ENCODE measurements around the gene BAG1.

DNA sequence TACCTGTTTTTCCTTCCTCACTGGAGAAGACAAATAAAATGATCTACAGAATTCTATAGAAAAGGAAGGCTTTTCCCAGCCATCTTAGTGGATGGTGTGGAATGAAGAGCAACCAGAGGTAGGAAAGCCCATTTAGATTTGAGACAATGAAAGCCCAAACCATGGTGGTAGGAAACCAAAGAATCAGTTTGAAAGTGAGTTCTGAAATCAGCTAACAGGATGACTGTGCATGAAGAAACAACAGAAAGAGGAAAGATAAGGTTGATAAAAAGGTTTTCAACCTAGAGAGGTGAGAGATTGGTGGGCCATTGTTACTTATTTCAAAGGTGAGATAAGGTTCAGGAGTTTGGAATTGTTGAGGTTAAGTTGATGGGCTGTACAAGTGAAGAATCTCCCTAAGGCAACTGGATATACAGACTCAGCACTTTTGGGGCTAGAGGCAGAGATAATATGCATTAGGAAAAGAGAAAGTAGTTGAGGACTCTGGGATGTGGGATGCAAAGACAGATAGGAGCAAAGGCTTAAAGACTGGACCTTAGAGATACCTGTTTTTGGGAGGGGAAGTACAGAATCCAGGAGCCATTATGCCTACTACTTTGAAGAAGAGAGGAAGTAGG is 2.8 kb upstream of the BAG1 start:
- TF ChIP-seq, protein P1, sequence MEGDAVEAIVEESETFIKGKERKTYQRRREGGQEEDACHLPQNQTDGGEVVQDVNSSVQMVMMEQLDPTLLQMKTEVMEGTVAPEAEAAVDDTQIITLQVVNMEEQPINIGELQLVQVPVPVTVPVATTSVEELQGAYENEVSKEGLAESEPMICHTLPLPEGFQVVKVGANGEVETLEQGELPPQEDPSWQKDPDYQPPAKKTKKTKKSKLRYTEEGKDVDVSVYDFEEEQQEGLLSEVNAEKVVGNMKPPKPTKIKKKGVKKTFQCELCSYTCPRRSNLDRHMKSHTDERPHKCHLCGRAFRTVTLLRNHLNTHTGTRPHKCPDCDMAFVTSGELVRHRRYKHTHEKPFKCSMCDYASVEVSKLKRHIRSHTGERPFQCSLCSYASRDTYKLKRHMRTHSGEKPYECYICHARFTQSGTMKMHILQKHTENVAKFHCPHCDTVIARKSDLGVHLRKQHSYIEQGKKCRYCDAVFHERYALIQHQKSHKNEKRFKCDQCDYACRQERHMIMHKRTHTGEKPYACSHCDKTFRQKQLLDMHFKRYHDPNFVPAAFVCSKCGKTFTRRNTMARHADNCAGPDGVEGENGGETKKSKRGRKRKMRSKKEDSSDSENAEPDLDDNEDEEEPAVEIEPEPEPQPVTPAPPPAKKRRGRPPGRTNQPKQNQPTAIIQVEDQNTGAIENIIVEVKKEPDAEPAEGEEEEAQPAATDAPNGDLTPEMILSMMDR (IDR thresholded peaks at IDR 0.05), result no peak
- TF ChIP-seq POLR2A (IDR thresholded peaks at IDR 0.05), result no peak

All from lower leg skin (tissue), 3 donors.